Keratinocyte (primary cell): ENCODE measurements around the gene ABAT. TPM values are rescaled to one million over a fixed set of nuclear protein-coding genes. Genes with fewer than 3 reads are reported as not detected.
"Not testable (repeated sequence)": the region's sequence is repeated elsewhere in the genome, so short reads cannot be mapped to it uniquely, and the experiment has no call there.

ENCODE experiments used
- DNase-seq: peaks from one replicate; pipeline ENCODE4 v3.0.0-alpha.2; 2011; ENCODE audit warnings: low read depth, missing footprints, low spot score
- FAIRE-seq: peaks from 2 replicates; lab custom pipeline; 2011; peaks lifted over from hg19 to GRCh38; lab: Jason Lieb, UNC
- H2AFZ ChIP-seq: 2 replicates; pipeline ENCODE4 v1.6.0; 2012; ENCODE audit warnings: low read length, control low read depth, inconsistent platforms; ENCODE audit not compliant: control insufficient read depth
- H3K27ac ChIP-seq: 2 replicates; pipeline ENCODE4 v1.5.1; 2011; ENCODE audit warnings: low read length; ENCODE audit not compliant: control insufficient read depth, insufficient read depth
- H3K27me3 ChIP-seq: 3 replicates; pipeline ENCODE4 v1.6.0; 2011; ENCODE audit warnings: low read length; ENCODE audit not compliant: control insufficient read depth, insufficient read depth; ENCODE audit errors: extremely low read depth
- H3K36me3 ChIP-seq, 2 experiments: 2 replicates in 1 of 2; 3 replicates in 1 of 2; pipeline ENCODE4 v1.5.1; 2011; ENCODE audit warnings: low read length in 2 of 2, mild to moderate bottlenecking in 1 of 2; ENCODE audit not compliant: control insufficient read depth in 2 of 2, insufficient read depth in 2 of 2; ENCODE audit errors: extremely low read depth in 1 of 2
- H3K4me1 ChIP-seq: 3 replicates; pipeline ENCODE4 v1.5.1; 2011; ENCODE audit warnings: low read length; ENCODE audit not compliant: control insufficient read depth, insufficient read depth; ENCODE audit errors: extremely low read depth
- H3K4me2 ChIP-seq: 3 replicates; pipeline ENCODE4 v1.6.0; 2011; ENCODE audit warnings: low read depth, low read length; ENCODE audit not compliant: control insufficient read depth, insufficient read depth; ENCODE audit errors: extremely low read depth
- H3K4me3 ChIP-seq, 3 experiments: fragments of 200-600 bp in 1 of 3; sonication (generic) in 1 of 3; 2 replicates in 2 of 3; 3 replicates in 1 of 3; pipeline ENCODE4 v1.5.1; 2011 to 2016; ENCODE audit warnings: low read length in 3 of 3, mild to moderate bottlenecking in 3 of 3, control low read depth in 2 of 3, inconsistent platforms in 1 of 3, low read depth in 1 of 3, mixed read lengths in 1 of 3, mixed run types in 1 of 3, moderate library complexity in 1 of 3; ENCODE audit not compliant: control insufficient read depth in 2 of 3, insufficient read depth in 2 of 3; ENCODE audit errors: extremely low read depth in 1 of 3
- H3K79me2 ChIP-seq: 2 replicates; pipeline ENCODE4 v1.6.0; 2012; ENCODE audit warnings: low read length; ENCODE audit not compliant: control insufficient read depth, insufficient read depth
- H3K9ac ChIP-seq: 3 replicates; pipeline ENCODE4 v1.6.0; 2011; ENCODE audit warnings: low read length; ENCODE audit not compliant: control insufficient read depth, insufficient read depth; ENCODE audit errors: extremely low read depth
- H3K9me1 ChIP-seq: 3 replicates; pipeline ENCODE4 v1.6.0; 2011; ENCODE audit warnings: low read length; ENCODE audit not compliant: control insufficient read depth, insufficient read depth; ENCODE audit errors: extremely low read depth
- H3K9me3 ChIP-seq: 2 replicates; pipeline ENCODE4 v1.5.1; 2012; ENCODE audit warnings: low read depth, low read length; ENCODE audit not compliant: control insufficient read depth
- H4K20me1 ChIP-seq: 3 replicates; pipeline ENCODE4 v1.6.0; 2011; ENCODE audit warnings: low read length; ENCODE audit not compliant: control insufficient read depth, insufficient read depth; ENCODE audit errors: extremely low read depth
- CTCF ChIP-seq, 3 experiments: IDR thresholded peaks in 1 of 3; conservative IDR thresholded peaks in 1 of 3; optimal IDR thresholded peaks in 1 of 3; 2 replicates in 2 of 3; 3 replicates in 1 of 3; pipeline versions ENCODE3 to v1.5.1; 2011; ENCODE audit warnings: low read length in 3 of 3, mild to moderate bottlenecking in 3 of 3, moderate library complexity in 2 of 3, control low read depth in 1 of 3, inconsistent platforms in 1 of 3; ENCODE audit not compliant: insufficient read depth in 2 of 3; ENCODE audit errors: extremely low read depth in 1 of 3
- EZH2 ChIP-seq: IDR thresholded peaks from one replicate; pipeline ENCODE4 v1.6.1; 2012; ENCODE audit warnings: inconsistent platforms, mild to moderate bottlenecking, low read length, moderate library complexity
- dilution Hi-C: fragments of 300-500 bp; cut with MboI; formaldehyde crosslinking; loops from one replicate; pipeline ENCODE4 v1.7.0; 2020; ENCODE audit warnings: low sequenced_read_pairs; ENCODE audit not compliant: extremely low pct_ligation_motif_present
- polyA plus RNA-seq, 5 experiments: library from polyadenylated mRNA; depleted of rRNA in 3 of 5; stranded (reverse) in 3 of 5; stranded (forward) in 1 of 5; unstranded in 1 of 5; fragments of >200 nt; gene quantifications; 1 replicate in 1 of 5; 2 replicates in 3 of 5; 3 replicates in 1 of 5; pipeline versions ENCODE4 v1.2.1 to v1.2.3, GENCODE V29; 2011 to 2012; ENCODE audit warnings: missing spikeins in 2 of 5, low read depth in 1 of 5, low replicate concordance in 1 of 5

ABAT gene
- polyA plus RNA-seq, 1 donor (not counting 4 experiments of a cell fraction or from before 2014, with no cell fraction given) = 13.7 TPM

GRCh38 chr16:8741636-8742035, 67.2 kb downstream of the ABAT start:
- H3K36me3 ChIP-seq = no peaks in the 10 kb centered on the region
- DNase-seq (no peak), FAIRE-seq (no peak)
- no peak overlapping the region for H3K4me3 ChIP-seq
- no peaks in the 10 kb centered on the region for H3K9me3 ChIP-seq
- H3K4me1 ChIP-seq = no peaks in the 10 kb centered on the region
- no peaks in the 10 kb centered on the region for H3K27me3 ChIP-seq
- dilution Hi-C loops = no loop called here
- no peaks in the 10 kb centered on the region for H3K79me2 ChIP-seq
- no peak overlapping the region for H3K9ac ChIP-seq
- no peaks in the 10 kb centered on the region for H3K9me1 ChIP-seq
- TF ChIP-seq CTCF (optimal IDR thresholded peaks at IDR 0.05 in 1 of 3, IDR thresholded peaks at IDR 0.05 in 1 of 3, conservative IDR thresholded peaks at IDR 0.05 in 1 of 3; ENCODE audit: extremely low read depth in 1 of 3, insufficient read depth in 2 of 3, low read length in 3 of 3) (no peak), EZH2 (no peak)
- no peaks in the 10 kb centered on the region for H4K20me1 ChIP-seq
- H3K27ac ChIP-seq = no peak overlapping the region
- H3K4me2 ChIP-seq = no peak overlapping the region
- no peak overlapping the region for H2AFZ ChIP-seq

GRCh38 chr16:8742068-8742467, 67.7 kb downstream of the ABAT start:
- FAIRE-seq (no peak), DNase-seq (no peak)
- H3K36me3 ChIP-seq = no peaks in the 10 kb centered on the region
- H3K79me2 ChIP-seq = no peaks in the 10 kb centered on the region
- no peak overlapping the region for H2AFZ ChIP-seq
- no peaks in the 10 kb centered on the region for H3K9me3 ChIP-seq
- dilution Hi-C loops = no loop called here
- no peak overlapping the region for H3K4me2 ChIP-seq
- H3K4me3 ChIP-seq = no peak overlapping the region
- no peaks in the 10 kb centered on the region for H3K4me1 ChIP-seq
- no peak overlapping the region for H3K27ac ChIP-seq
- no peaks in the 10 kb centered on the region for H4K20me1 ChIP-seq
- H3K9me1 ChIP-seq = no peaks in the 10 kb centered on the region
- no peaks in the 10 kb centered on the region for H3K27me3 ChIP-seq
- TF ChIP-seq EZH2 = no peak
- TF ChIP-seq CTCF (optimal IDR thresholded peaks at IDR 0.05 in 1 of 3, IDR thresholded peaks at IDR 0.05 in 1 of 3, conservative IDR thresholded peaks at IDR 0.05 in 1 of 3; ENCODE audit: extremely low read depth in 1 of 3, insufficient read depth in 2 of 3, low read length in 3 of 3) = no peak
- no peak overlapping the region for H3K9ac ChIP-seq

GRCh38 chr16:8748944-8749343, 74.5 kb downstream of the ABAT start:
- H3K9me3 ChIP-seq, H3K36me3 ChIP-seq, H4K20me1 ChIP-seq, H3K79me2 ChIP-seq, DNase-seq, FAIRE-seq, H3K4me3 ChIP-seq, H3K27me3 ChIP-seq, dilution Hi-C loops, H3K27ac ChIP-seq, H3K9ac ChIP-seq, H2AFZ ChIP-seq, H3K9me1 ChIP-seq, H3K4me2 ChIP-seq: not testable (repeated sequence)
- peaks cover 12% of the 10 kb centered on the region for H3K4me1 ChIP-seq
